IMR-90 (cell line): ENCODE results near the gene LRP1B. TPM values are rescaled to one million over a fixed set of nuclear protein-coding genes. Genes with fewer than 3 reads are reported as not detected.
A peak's percentile ranks its signal among the peaks of the same experiment; 100 is the strongest.

Experiments
- ATAC-seq: fragments of 200-7000 bp; cut with Tn5 transposase; 2 replicates; pipeline ENCODE4 v1.9.1; 2020; ENCODE audit warnings: low read depth, mild to moderate bottlenecking, moderate library complexity
- BruUV-seq: library from RNA; stranded (reverse); fragments of 400-500 nt; replicated peaks from 2 replicates; lab custom pipeline; 2021; lab: Mats Ljungman, UMichigan
- CTCF ChIA-PET: fragments of 300-600 bp; formaldehyde crosslinking; extraction: SDS; loops from one replicate; lab custom pipeline; 2021; ENCODE audit warnings: antibody characterized with exemption; lab: Yijun Ruan, JAX
- POLR2A ChIA-PET: fragments of 300-600 bp; sonication (Branson Sonifier 250); formaldehyde crosslinking; loops from one replicate; lab custom pipeline; 2022; ENCODE audit warnings: antibody characterized with exemption; ENCODE audit not compliant: unreplicated experiment; lab: Charles Lee
- DNase-seq: peaks from one replicate; pipeline ENCODE4 v3.0.0; 2013
- H2AFZ ChIP-seq: replicated peaks from 2 replicates; pipeline ENCODE3; 2013; ENCODE audit warnings: low read length, mild to moderate bottlenecking; ENCODE audit not compliant: poor library complexity
- H2AK5ac ChIP-seq: 2 replicates; pipeline ENCODE4 v1.6.1; 2013; ENCODE audit warnings: low read depth, low read length, inconsistent platforms
- H2AK9ac ChIP-seq: replicated peaks from 2 replicates; pipeline ENCODE3; 2013; ENCODE audit warnings: mild to moderate bottlenecking, low read depth, low read length, moderate library complexity; ENCODE audit not compliant: poor library complexity
- H2BK120ac ChIP-seq: 2 replicates; pipeline ENCODE4 v1.6.1; 2013; ENCODE audit warnings: low read depth, low read length, inconsistent platforms
- H2BK15ac ChIP-seq: 3 replicates; pipeline ENCODE4 v1.6.1; 2013; ENCODE audit warnings: low read depth, low read length, inconsistent platforms
- H2BK20ac ChIP-seq: 2 replicates; pipeline ENCODE4 v1.6.1; 2013; ENCODE audit warnings: low read depth, mild to moderate bottlenecking, inconsistent platforms, low read length, moderate library complexity
- H2BK5ac ChIP-seq: 2 replicates; pipeline ENCODE4 v1.6.1; 2013; ENCODE audit warnings: mild to moderate bottlenecking, low read depth, low read length, inconsistent platforms; ENCODE audit not compliant: poor library complexity, severe bottlenecking
- H3K14ac ChIP-seq: replicated peaks from 2 replicates; pipeline ENCODE4 v1.6.1; 2013; ENCODE audit warnings: low read depth, low read length, inconsistent platforms
- H3K18ac ChIP-seq: 2 replicates; pipeline ENCODE4 v1.6.1; 2013; ENCODE audit warnings: low read depth, low read length, control low read depth
- H3K23ac ChIP-seq: 2 replicates; pipeline ENCODE4 v1.6.1; 2013; ENCODE audit warnings: low read depth, low read length, inconsistent platforms
- H3K27ac ChIP-seq: 2 replicates; pipeline ENCODE4 v1.5.1; 2013; ENCODE audit warnings: mild to moderate bottlenecking, control low read depth, low read length; ENCODE audit not compliant: insufficient read depth
- H3K27me3 ChIP-seq: 2 replicates; pipeline ENCODE4 v1.6.1; 2013; ENCODE audit warnings: low read length; ENCODE audit not compliant: control insufficient read depth, insufficient read depth
- H3K36me3 ChIP-seq: 2 replicates; pipeline ENCODE4 v1.6.1; 2013; ENCODE audit warnings: low read length, mixed read lengths; ENCODE audit not compliant: control insufficient read depth, insufficient read depth
- H3K4ac ChIP-seq: 2 replicates; pipeline ENCODE4 v1.6.1; 2013; ENCODE audit warnings: low read depth, low read length, inconsistent platforms
- H3K4me1 ChIP-seq: 2 replicates; pipeline ENCODE4 v1.6.1; 2013; ENCODE audit warnings: low read length, mixed read lengths; ENCODE audit not compliant: control insufficient read depth, insufficient read depth
- H3K4me2 ChIP-seq: 2 replicates; pipeline ENCODE4 v1.6.1; 2013; ENCODE audit warnings: low read depth, mild to moderate bottlenecking, control low read depth, low read length, moderate library complexity
- H3K4me3 ChIP-seq: 2 replicates; pipeline ENCODE4 v1.5.1; 2013; ENCODE audit warnings: low read depth, mild to moderate bottlenecking, control low read depth, low read length, moderate library complexity; ENCODE audit not compliant: insufficient read depth
- H3K56ac ChIP-seq: 2 replicates; pipeline ENCODE4 v1.6.1; 2013; ENCODE audit warnings: low read length, inconsistent platforms; ENCODE audit not compliant: insufficient read depth; ENCODE audit errors: extremely low read depth
- H3K79me1 ChIP-seq, 2 experiments: 2 replicates each; pipeline ENCODE4 v1.6.1; 2013; ENCODE audit warnings: low read length in 2 of 2, inconsistent platforms in 1 of 2, low read depth in 1 of 2
- H3K9ac ChIP-seq: 2 replicates; pipeline ENCODE4 v1.6.1; 2013; ENCODE audit warnings: low read depth, low read length, control low read depth
- H3K9me1 ChIP-seq: 2 replicates; pipeline ENCODE4 v1.6.1; 2013; ENCODE audit warnings: low read length, inconsistent platforms; ENCODE audit not compliant: insufficient read depth
- H3K9me3 ChIP-seq: 2 replicates; pipeline ENCODE4 v1.6.1; 2013; ENCODE audit warnings: low read length; ENCODE audit not compliant: control insufficient read depth, insufficient read depth
- H4K20me1 ChIP-seq: 2 replicates; pipeline ENCODE4 v1.6.1; 2013; ENCODE audit warnings: low read length, inconsistent platforms; ENCODE audit not compliant: insufficient read depth
- H4K5ac ChIP-seq: 2 replicates; pipeline ENCODE4 v1.6.1; 2013; ENCODE audit warnings: mild to moderate bottlenecking, low read depth, low read length, control low read depth
- H4K8ac ChIP-seq, 2 experiments: 2 replicates each; pipeline ENCODE4 v1.6.1; 2013; ENCODE audit warnings: low read depth in 2 of 2, low read length in 2 of 2, control low read depth in 1 of 2, inconsistent platforms in 1 of 2
- H4K91ac ChIP-seq: 2 replicates; pipeline ENCODE4 v1.6.1; 2013; ENCODE audit warnings: low read depth, low read length, inconsistent platforms; ENCODE audit not compliant: insufficient read depth
- CTCF ChIP-seq: conservative IDR thresholded peaks from 2 replicates; pipeline ENCODE4 v1.5.1; 2012; ENCODE audit warnings: mild to moderate bottlenecking, low read depth, low read length, improper control_type of control experiment
- MXI1 ChIP-seq: IDR thresholded peaks from 2 replicates; pipeline ENCODE4 v1.6.1; 2012; ENCODE audit warnings: low read depth, mild to moderate bottlenecking, low read length, moderate library complexity, borderline replicate concordance
- RAD21 ChIP-seq: IDR thresholded peaks from 2 replicates; pipeline ENCODE4 v1.6.1; 2012; ENCODE audit warnings: low read length, improper control_type of control experiment
- SMC3 ChIP-seq: fragments of 150-350 bp; IDR thresholded peaks from 2 replicates; pipeline ENCODE4 v1.6.1; 2016; ENCODE audit warnings: low read depth, mild to moderate bottlenecking, antibody characterized with exemption, low read length, moderate library complexity
- WGBS, 2 experiments: methylation state at CpG; one replicate each; pipeline versions ENCODE4 v1.1.5 to v1.1.7; 2013; ENCODE audit warnings: missing lambda C conversion rate in 2 of 2; ENCODE audit not compliant: insufficient read length in 1 of 2; ENCODE audit errors: extremely low coverage in 2 of 2; 5-methylcytosine and 5-hydroxymethylcytosine counted together
- dilution Hi-C: fragments of 300-500 bp; cut with HindIII; formaldehyde crosslinking; loops from one replicate; pipeline ENCODE4 v1.14.3; 2018; ENCODE audit warnings: low sequenced_read_pairs; ENCODE audit not compliant: unreplicated experiment
- in situ Hi-C: fragments of 300-500 bp; cut with MboI; formaldehyde crosslinking; loops from 3 replicates; pipeline ENCODE4 v1.14.3; 2019; ENCODE audit warnings: low sequenced_read_pairs, inconsistent platforms, mixed read lengths
- intact Hi-C: fragments of 100-400 bp; cut with micrococcal nuclease; formaldehyde crosslinking; loops from 2 replicates; pipeline ENCODE4 v1.10.0; 2022
- polyA plus RNA-seq, 3 experiments: library from polyadenylated mRNA; depleted of rRNA; stranded (reverse); fragments of >200 nt; gene quantifications; 2 replicates each; pipeline ENCODE4 v1.2.3, GENCODE V29; 2012; ENCODE audit warnings: low replicate concordance in 1 of 3
- total RNA-seq: library from RNA; depleted of rRNA; stranded (reverse); fragments of >200 nt; gene quantifications from 2 replicates; pipeline ENCODE4 v1.2.3, GENCODE V29; 2012

LRP1B gene
- total and polyA plus RNA-seq, 2 of the 4 experiments (the other 2 are of a cell fraction): under 0.01 to 0.02 TPM

- POLR2A ChIA-PET: interaction anchor here (0.6 kb wide), 1 partner anchor 15 kb away, joined by 6 read pairs; no protein-coding TSS in a partner anchor
- no peak overlapping the region for H3K4me2 ChIP-seq
- no peak overlapping the region for H3K4me3 ChIP-seq
- no peak overlapping the region for H2AK9ac ChIP-seq
- in situ Hi-C loops (no loop called here), dilution Hi-C loops (no loop called here), intact Hi-C loops (no loop called here)
- H3K4me1 ChIP-seq: no peaks in the 10 kb centered on the region
- WGBS, 2 experiments: no CpG with 5 or more reads among the region's 2 CpGs
- H3K23ac ChIP-seq: no peak overlapping the region
- no peak overlapping the region for H3K4ac ChIP-seq
- H3K27me3 ChIP-seq: no peaks in the 10 kb centered on the region
- no TSS peak for BruUV-seq
- CTCF ChIA-PET: interaction anchor here (0.9 to 1.4 kb wide), 3 partner anchors 10 to 586 kb away, joined by 3 to 5 read pairs (median 4); partner anchors contain the start of gene LRP1B
- ATAC-seq (peak; percentile 44; the same call in 1 of the 2 replicates), DNase-seq (peak; percentile 9)
- H3K56ac ChIP-seq: no peak overlapping the region
- H3K27ac ChIP-seq: no peak overlapping the region
- H4K8ac ChIP-seq: no peak overlapping the region
- H2BK20ac ChIP-seq: no peak overlapping the region
- H3K9ac ChIP-seq: no peak overlapping the region
- H2BK5ac ChIP-seq: no peak overlapping the region
- TF ChIP-seq RAD21 (peak; percentile 69), MXI1 (no peak), SMC3 (peak; percentile 55), CTCF (peak; percentile 62)
- H3K9me1 ChIP-seq: no peaks in the 10 kb centered on the region
- no peak overlapping the region for H2BK120ac ChIP-seq
- H4K20me1 ChIP-seq: no peaks in the 10 kb centered on the region
- no peaks in the 10 kb centered on the region for H3K9me3 ChIP-seq
- H2AFZ ChIP-seq: no peak overlapping the region
- H3K14ac ChIP-seq: no peak overlapping the region
- H2BK15ac ChIP-seq: no peak overlapping the region
- H4K91ac ChIP-seq: no peak overlapping the region
- no peak overlapping the region for H2AK5ac ChIP-seq
- no peaks in the 10 kb centered on the region for H3K79me1 ChIP-seq
- no peak overlapping the region for H4K5ac ChIP-seq
- H3K36me3 ChIP-seq: no peaks in the 10 kb centered on the region
- H3K18ac ChIP-seq: no peak overlapping the region
These were observed 9.6 kb upstream of the LRP1B start for GRCh38 chr2:142140434-142140845.
